Endothelial cell of umbilical vein (primary cell): ENCODE measurements around the gene DHX9.

Experiments used
- POLR2A ChIP-seq: IDR thresholded peaks from 2 replicates; pipeline ENCODE4 v1.6.1; 2012; ENCODE audit warnings: low read depth, mild to moderate bottlenecking, control low read depth, low read length
- TF ChIP-seq, protein P1 (sequence below), 2 donors: IDR thresholded peaks; 1 replicate in 1 of 2; 2 replicates in 1 of 2; pipeline ENCODE4 v1.5.1; 2011; ENCODE audit warnings: low read length in 2 of 2, mild to moderate bottlenecking in 2 of 2, moderate library complexity in 2 of 2, control low read depth in 1 of 2, inconsistent platforms in 1 of 2, low read depth in 1 of 2; ENCODE audit not compliant: insufficient read depth in 1 of 2; ENCODE audit errors: extremely low read depth in 1 of 2
- TF ChIP-seq, protein P2 (sequence below): IDR thresholded peaks from 2 replicates; pipeline ENCODE4 v1.6.1; 2011; ENCODE audit not compliant: insufficient read depth, insufficient read length

DNA sequence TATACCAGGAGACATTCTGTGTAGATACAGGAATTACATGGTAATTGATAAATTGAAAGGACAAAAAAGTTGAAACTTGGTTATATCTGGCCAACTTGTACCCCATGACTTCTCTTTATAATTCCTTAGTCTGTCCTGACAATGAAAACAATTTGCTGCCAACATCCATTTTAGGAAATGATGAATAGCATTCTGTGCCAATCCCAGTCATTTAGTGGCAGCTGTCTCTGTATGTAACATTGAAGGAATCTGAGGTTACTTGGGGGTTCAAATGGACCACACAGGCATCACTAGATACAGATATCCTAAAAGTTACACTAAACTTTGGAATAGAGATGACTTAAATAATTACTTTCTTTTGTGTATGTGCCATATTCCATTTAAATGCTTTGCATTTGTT lies 38.2 kb downstream of the DHX9 start:
- no peak for TF ChIP-seq POLR2A
- TF ChIP-seq, protein P1, sequence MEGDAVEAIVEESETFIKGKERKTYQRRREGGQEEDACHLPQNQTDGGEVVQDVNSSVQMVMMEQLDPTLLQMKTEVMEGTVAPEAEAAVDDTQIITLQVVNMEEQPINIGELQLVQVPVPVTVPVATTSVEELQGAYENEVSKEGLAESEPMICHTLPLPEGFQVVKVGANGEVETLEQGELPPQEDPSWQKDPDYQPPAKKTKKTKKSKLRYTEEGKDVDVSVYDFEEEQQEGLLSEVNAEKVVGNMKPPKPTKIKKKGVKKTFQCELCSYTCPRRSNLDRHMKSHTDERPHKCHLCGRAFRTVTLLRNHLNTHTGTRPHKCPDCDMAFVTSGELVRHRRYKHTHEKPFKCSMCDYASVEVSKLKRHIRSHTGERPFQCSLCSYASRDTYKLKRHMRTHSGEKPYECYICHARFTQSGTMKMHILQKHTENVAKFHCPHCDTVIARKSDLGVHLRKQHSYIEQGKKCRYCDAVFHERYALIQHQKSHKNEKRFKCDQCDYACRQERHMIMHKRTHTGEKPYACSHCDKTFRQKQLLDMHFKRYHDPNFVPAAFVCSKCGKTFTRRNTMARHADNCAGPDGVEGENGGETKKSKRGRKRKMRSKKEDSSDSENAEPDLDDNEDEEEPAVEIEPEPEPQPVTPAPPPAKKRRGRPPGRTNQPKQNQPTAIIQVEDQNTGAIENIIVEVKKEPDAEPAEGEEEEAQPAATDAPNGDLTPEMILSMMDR (IDR thresholded peaks at IDR 0.05; ENCODE audit: extremely low read depth in 1 of 2, insufficient read depth in 1 of 2, low read depth in 1 of 2, low read length in 2 of 2): no peak
- TF ChIP-seq, protein P2, sequence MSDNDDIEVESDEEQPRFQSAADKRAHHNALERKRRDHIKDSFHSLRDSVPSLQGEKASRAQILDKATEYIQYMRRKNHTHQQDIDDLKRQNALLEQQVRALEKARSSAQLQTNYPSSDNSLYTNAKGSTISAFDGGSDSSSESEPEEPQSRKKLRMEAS: no peak
